ENCODE results near the gene MYO6.

Gene MYO6

DNA sequence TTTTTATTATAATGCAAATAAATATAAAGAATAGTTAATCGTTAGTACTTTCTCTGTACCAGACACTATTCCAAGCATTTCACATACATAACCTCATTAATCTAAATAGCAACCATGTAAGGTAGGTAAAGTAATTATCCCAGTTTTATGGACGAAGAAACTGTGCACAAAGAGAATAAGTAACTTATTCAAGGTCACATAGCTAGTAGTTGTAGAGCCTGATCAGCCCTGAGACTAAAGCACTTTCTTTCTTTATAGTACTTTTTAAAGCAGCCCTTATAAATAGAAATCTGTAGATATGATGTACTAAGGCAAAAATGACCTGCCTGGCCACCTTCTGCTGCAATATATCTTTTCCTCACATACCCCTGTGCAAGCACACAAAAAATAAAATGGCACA lies 104.8 kb downstream of the MYO6 start:
- Histone ChIP-seq H4K20me1 (ENCODE audit: insufficient read depth, low read length) (no peaks in the 10 kb centered on the region), H3K9ac (ENCODE audit: low read depth, low read length) (no peak overlapping the region), H3K4me2 (ENCODE audit: insufficient read depth, low read length) (no peak overlapping the region), H2AFZ (ENCODE audit: low read depth, low read length) (no peak overlapping the region), H3K79me2 (ENCODE audit: insufficient read depth, low read length) (no peaks in the 10 kb centered on the region), H3K4me1 (ENCODE audit: insufficient read depth, low read length) (no peaks in the 10 kb centered on the region), H3K27ac (ENCODE audit: low read length) (no peak overlapping the region), H3K27me3 (ENCODE audit: insufficient read depth, low read length, poor library complexity) (no peaks in the 10 kb centered on the region), H3K36me3 (ENCODE audit: insufficient read depth, low read length) (no peaks in the 10 kb centered on the region), H3K4me3 (ENCODE audit: low read depth in 1 of 2, low read length in 2 of 2) (no peak overlapping the region), H3K9me3 (ENCODE audit: insufficient read depth, low read length, severe bottlenecking) (no peaks in the 10 kb centered on the region)
- no peak for ATAC-seq (ENCODE audit: insufficient read depth, low read depth)
- DNase-seq, result no peak
- TF ChIP-seq EZH2 (IDR thresholded peaks at IDR 0.05; ENCODE audit: borderline replicate concordance, low read depth, low read length, severe bottlenecking), result no peak
- no peak for TF ChIP-seq CTCF (IDR thresholded peaks at IDR 0.05; ENCODE audit: borderline replicate concordance, extremely low read depth, low read length, poor library complexity, severe bottlenecking)

- H3K9me3 ChIP-seq (ENCODE audit: insufficient read depth, low read length, severe bottlenecking), result no peaks in the 10 kb centered on the region
- H3K36me3 ChIP-seq (ENCODE audit: insufficient read depth, low read length), result no peaks in the 10 kb centered on the region
- H2AFZ ChIP-seq (ENCODE audit: low read depth, low read length), result no peak overlapping the region
- no peaks in the 10 kb centered on the region for H3K27me3 ChIP-seq (ENCODE audit: insufficient read depth, low read length, poor library complexity)
- no peaks in the 10 kb centered on the region for H3K4me1 ChIP-seq (ENCODE audit: insufficient read depth, low read length)
- no peak overlapping the region for H3K4me2 ChIP-seq (ENCODE audit: insufficient read depth, low read length)
- no peak overlapping the region for H3K9ac ChIP-seq (ENCODE audit: low read depth, low read length)
- no peaks in the 10 kb centered on the region for H3K79me2 ChIP-seq (ENCODE audit: insufficient read depth, low read length)
- ATAC-seq (ENCODE audit: insufficient read depth, low read depth) (peak; percentile 58; the same call in 2 of the 3 replicates), DNase-seq (peak; percentile 19)
- H3K4me3 ChIP-seq (ENCODE audit: low read depth in 1 of 2, low read length in 2 of 2), result no peak overlapping the region
- H4K20me1 ChIP-seq (ENCODE audit: insufficient read depth, low read length), result no peaks in the 10 kb centered on the region
- TF ChIP-seq EZH2 (IDR thresholded peaks at IDR 0.05; ENCODE audit: borderline replicate concordance, low read depth, low read length, severe bottlenecking), result no peak
- TF ChIP-seq CTCF (IDR thresholded peaks at IDR 0.05; ENCODE audit: borderline replicate concordance, extremely low read depth, low read length, poor library complexity, severe bottlenecking), result peak; percentile 62
- H3K27ac ChIP-seq (ENCODE audit: low read length), result no peak overlapping the region
Measured at GRCh38 chr6:75855052-75855451, 106.0 kb downstream of the MYO6 start.

DNA sequence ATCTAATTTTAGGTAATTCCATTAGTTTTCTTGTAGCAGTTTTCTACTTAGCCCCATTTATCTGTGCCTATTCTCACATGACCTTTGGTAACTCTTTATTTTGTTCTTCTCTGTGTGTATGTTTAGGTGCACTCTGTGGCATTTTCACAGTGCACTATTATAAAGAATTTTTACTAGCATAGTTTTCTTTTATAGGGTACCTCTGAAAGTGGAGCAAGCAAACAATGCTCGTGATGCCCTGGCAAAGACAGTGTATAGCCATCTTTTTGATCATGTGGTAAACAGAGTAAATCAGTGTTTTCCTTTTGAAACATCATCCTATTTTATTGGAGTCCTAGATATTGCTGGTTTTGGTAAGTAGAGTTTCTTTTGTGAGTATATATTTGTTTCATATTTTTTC lies 107.9 kb downstream of the MYO6 start:
- Histone ChIP-seq H3K36me3 (ENCODE audit: insufficient read depth, low read length) (no peaks in the 10 kb centered on the region), H3K27me3 (ENCODE audit: insufficient read depth, low read length, poor library complexity) (peaks cover 3% of the 10 kb centered on the region), H3K9me3 (ENCODE audit: insufficient read depth, low read length, severe bottlenecking) (no peaks in the 10 kb centered on the region), H2AFZ (ENCODE audit: low read depth, low read length) (no peak overlapping the region), H3K4me3 (ENCODE audit: low read depth in 1 of 2, low read length in 2 of 2) (no peak overlapping the region), H3K27ac (ENCODE audit: low read length) (no peak overlapping the region), H3K4me2 (ENCODE audit: insufficient read depth, low read length) (no peak overlapping the region), H3K9ac (ENCODE audit: low read depth, low read length) (no peak overlapping the region), H3K4me1 (ENCODE audit: insufficient read depth, low read length) (no peaks in the 10 kb centered on the region), H4K20me1 (ENCODE audit: insufficient read depth, low read length) (no peaks in the 10 kb centered on the region), H3K79me2 (ENCODE audit: insufficient read depth, low read length) (no peaks in the 10 kb centered on the region)
- DNase-seq (no peak), ATAC-seq (ENCODE audit: insufficient read depth, low read depth) (no peak)
- TF ChIP-seq CTCF (IDR thresholded peaks at IDR 0.05; ENCODE audit: borderline replicate concordance, extremely low read depth, low read length, poor library complexity, severe bottlenecking) (no peak), EZH2 (IDR thresholded peaks at IDR 0.05; ENCODE audit: borderline replicate concordance, low read depth, low read length, severe bottlenecking) (no peak)

DNA sequence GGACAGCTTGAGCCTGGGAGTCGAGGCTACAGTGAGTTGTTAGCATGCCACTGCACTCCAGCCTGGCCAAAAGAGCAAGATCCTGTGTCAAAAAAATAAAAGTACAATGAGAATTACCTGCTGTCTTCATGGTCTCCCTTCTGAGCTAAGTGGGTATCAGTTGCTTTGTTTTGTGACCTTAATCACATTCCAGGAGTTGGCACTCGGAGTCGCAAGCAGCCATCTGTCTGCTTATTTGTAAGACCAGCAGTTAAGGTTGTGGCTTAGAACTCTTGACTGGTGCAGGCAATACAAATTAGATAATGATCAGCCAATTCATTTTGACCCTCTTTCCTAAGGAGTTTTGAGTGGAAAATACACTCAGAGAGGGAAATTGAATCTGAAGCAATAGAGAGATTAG lies 114.0 kb downstream of the MYO6 start:
- H3K79me2 ChIP-seq (ENCODE audit: insufficient read depth, low read length), result no peaks in the 10 kb centered on the region
- H3K4me3 ChIP-seq (ENCODE audit: low read depth in 1 of 2, low read length in 2 of 2), result no peak overlapping the region
- no peak overlapping the region for H3K9ac ChIP-seq (ENCODE audit: low read depth, low read length)
- ATAC-seq (ENCODE audit: insufficient read depth, low read depth), result no peak
- no peak overlapping the region for H3K4me2 ChIP-seq (ENCODE audit: insufficient read depth, low read length)
- no peak for DNase-seq
- H3K36me3 ChIP-seq (ENCODE audit: insufficient read depth, low read length), result no peaks in the 10 kb centered on the region
- H3K4me1 ChIP-seq (ENCODE audit: insufficient read depth, low read length), result no peaks in the 10 kb centered on the region
- H3K27ac ChIP-seq (ENCODE audit: low read length), result no peak overlapping the region
- H3K9me3 ChIP-seq (ENCODE audit: insufficient read depth, low read length, severe bottlenecking), result no peaks in the 10 kb centered on the region
- H2AFZ ChIP-seq (ENCODE audit: low read depth, low read length), result no peak overlapping the region
- peaks cover 5% of the 10 kb centered on the region for H3K27me3 ChIP-seq (ENCODE audit: insufficient read depth, low read length, poor library complexity)
- H4K20me1 ChIP-seq (ENCODE audit: insufficient read depth, low read length), result no peaks in the 10 kb centered on the region
- TF ChIP-seq CTCF (IDR thresholded peaks at IDR 0.05; ENCODE audit: borderline replicate concordance, extremely low read depth, low read length, poor library complexity, severe bottlenecking) (no peak), EZH2 (IDR thresholded peaks at IDR 0.05; ENCODE audit: borderline replicate concordance, low read depth, low read length, severe bottlenecking) (no peak)
